ENCODE data around the gene AMH. TPM values are rescaled to one million over a fixed set of nuclear protein-coding genes. Genes with fewer than 3 reads are reported as not detected.
A peak's percentile ranks its signal among the peaks of the same experiment; 100 is the strongest.

Gene AMH
- total and polyA plus RNA-seq, 2 donors (not counting 1 experiment from before 2014, with no cell fraction given) = 0.03 to 0.33 TPM

DNA sequence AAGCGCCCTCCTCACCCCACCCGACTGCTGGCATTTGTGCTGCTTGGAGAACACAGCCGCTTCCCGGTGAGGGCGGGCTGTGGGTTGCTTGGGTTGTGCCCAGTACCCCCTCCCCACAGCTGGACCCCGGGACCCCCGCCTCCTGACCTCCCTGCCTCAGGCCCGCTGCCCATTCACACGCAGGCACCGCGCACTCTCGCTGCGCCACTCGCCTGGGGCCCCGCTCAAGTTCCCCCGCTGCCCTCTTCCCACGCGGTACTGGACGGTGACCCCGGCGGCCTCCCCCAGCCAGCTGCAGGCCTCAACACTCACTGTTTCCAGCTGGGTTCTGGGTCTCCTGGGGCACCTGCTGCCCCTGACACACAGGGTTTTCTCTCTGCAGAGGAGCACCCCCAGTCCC lies 29.4 kb upstream of the AMH start:
- H3K4me2 ChIP-seq (ENCODE audit: extremely low read depth, insufficient read depth, low read length) = no peak overlapping the region
- no peak overlapping the region for H3K27ac ChIP-seq (ENCODE audit: insufficient read depth, low read length)
- peaks cover 4% of the 10 kb centered on the region for H3K79me2 ChIP-seq (ENCODE audit: control insufficient read depth, insufficient read depth, low read length)
- H3K27me3 ChIP-seq (ENCODE audit: control insufficient read depth, insufficient read depth, low read length) = no peaks in the 10 kb centered on the region
- no peaks in the 10 kb centered on the region for H3K4me1 ChIP-seq (ENCODE audit: control insufficient read depth, extremely low read depth, insufficient read depth, low read length)
- H4K20me1 ChIP-seq (ENCODE audit: control insufficient read depth, extremely low read depth, insufficient read depth, low read length) = no peaks in the 10 kb centered on the region
- peaks cover 41% of the 10 kb centered on the region for H3K36me3 ChIP-seq (ENCODE audit: control insufficient read depth, insufficient read depth, low read length)
- no peak for DNase-seq (ENCODE audit: low read depth in 2 of 2)
- H3K9ac ChIP-seq (ENCODE audit: insufficient read depth, low read length) = no peak overlapping the region
- H2AFZ ChIP-seq (ENCODE audit: low read length) = no peak overlapping the region
- H3K4me3 ChIP-seq (replicated peaks in 1 of 4; ENCODE audit: control extremely low read depth in 1 of 4, insufficient read depth in 1 of 4, low read depth in 3 of 4, low read length in 4 of 4) = no peak overlapping the region
- TF ChIP-seq, protein P1, sequence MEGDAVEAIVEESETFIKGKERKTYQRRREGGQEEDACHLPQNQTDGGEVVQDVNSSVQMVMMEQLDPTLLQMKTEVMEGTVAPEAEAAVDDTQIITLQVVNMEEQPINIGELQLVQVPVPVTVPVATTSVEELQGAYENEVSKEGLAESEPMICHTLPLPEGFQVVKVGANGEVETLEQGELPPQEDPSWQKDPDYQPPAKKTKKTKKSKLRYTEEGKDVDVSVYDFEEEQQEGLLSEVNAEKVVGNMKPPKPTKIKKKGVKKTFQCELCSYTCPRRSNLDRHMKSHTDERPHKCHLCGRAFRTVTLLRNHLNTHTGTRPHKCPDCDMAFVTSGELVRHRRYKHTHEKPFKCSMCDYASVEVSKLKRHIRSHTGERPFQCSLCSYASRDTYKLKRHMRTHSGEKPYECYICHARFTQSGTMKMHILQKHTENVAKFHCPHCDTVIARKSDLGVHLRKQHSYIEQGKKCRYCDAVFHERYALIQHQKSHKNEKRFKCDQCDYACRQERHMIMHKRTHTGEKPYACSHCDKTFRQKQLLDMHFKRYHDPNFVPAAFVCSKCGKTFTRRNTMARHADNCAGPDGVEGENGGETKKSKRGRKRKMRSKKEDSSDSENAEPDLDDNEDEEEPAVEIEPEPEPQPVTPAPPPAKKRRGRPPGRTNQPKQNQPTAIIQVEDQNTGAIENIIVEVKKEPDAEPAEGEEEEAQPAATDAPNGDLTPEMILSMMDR (conservative IDR thresholded peaks at IDR 0.05 in 1 of 2, IDR thresholded peaks at IDR 0.05 in 1 of 2; ENCODE audit: low read depth in 1 of 2, low read length in 2 of 2) = no peak
- no peak for TF ChIP-seq EZH2 (IDR thresholded peaks at IDR 0.05; ENCODE audit: low read length, missing control alignments)
- no peaks in the 10 kb centered on the region for H3K9me3 ChIP-seq (ENCODE audit: control insufficient read depth, insufficient read depth, low read depth, low read length)

DNA sequence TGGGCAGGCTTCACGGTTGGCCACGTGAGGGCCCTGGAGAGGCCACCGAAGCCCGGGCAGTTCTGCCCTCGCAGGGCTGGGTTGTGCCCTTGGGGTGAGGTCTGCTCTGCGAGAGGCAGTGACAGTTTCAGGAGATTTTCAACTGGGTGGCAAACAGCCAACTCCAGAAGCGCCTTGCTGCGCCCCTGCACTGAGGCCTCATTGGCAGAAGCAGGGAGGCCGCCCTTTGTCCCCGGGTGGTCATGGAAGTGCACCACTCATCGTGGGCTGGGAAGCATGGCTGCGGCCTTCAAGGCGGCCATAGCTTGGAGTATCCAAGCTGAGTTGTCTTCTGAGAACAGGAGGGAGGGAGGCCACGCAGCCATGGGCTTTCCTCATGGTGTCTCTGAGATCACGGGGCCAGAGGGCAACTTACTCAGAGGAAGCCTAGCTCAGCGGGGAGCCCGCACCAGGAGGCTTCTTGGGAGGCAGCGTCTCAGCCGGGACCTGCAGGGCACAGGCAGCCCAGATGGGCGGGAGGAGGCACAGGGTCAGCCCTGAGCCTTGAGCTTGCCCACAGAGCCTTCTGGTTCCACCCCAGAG lies 27.8 kb upstream of the AMH start:
- DNase-seq (ENCODE audit: low read depth in 2 of 2) = peak in 1 of 2 donors; percentile 84

DNA sequence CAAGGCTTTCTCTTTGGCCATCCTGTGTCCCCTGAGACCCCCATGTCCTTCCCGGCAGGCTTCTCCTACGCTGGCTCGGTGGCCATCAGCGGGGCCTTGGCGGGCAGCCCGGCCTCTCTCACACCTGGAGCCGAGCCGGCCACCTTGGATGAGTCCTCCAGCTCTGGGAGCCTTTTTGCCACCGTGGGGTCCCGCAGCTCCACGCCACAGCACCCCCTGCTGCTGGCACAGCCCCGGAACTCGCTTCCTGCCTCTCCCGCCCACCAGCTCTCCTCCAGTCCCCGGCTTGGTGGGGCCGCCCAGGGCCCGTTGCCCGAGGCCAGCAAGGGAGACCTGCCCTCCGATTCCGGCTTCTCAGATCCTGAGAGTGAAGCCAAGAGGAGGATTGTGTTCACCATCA lies 27.2 kb upstream of the AMH start:
- Histone ChIP-seq H3K9ac (ENCODE audit: insufficient read depth, low read length) (no peak overlapping the region), H3K27ac (ENCODE audit: insufficient read depth, low read length) (no peak overlapping the region), H3K4me1 (ENCODE audit: control insufficient read depth, extremely low read depth, insufficient read depth, low read length) (no peaks in the 10 kb centered on the region), H3K79me2 (ENCODE audit: control insufficient read depth, insufficient read depth, low read length) (peaks cover 4% of the 10 kb centered on the region), H3K4me2 (ENCODE audit: extremely low read depth, insufficient read depth, low read length) (no peak overlapping the region), H4K20me1 (ENCODE audit: control insufficient read depth, extremely low read depth, insufficient read depth, low read length) (no peaks in the 10 kb centered on the region), H3K9me3 (ENCODE audit: control insufficient read depth, insufficient read depth, low read depth, low read length) (no peaks in the 10 kb centered on the region), H3K36me3 (ENCODE audit: control insufficient read depth, insufficient read depth, low read length) (peaks cover 44% of the 10 kb centered on the region), H3K4me3 (replicated peaks in 1 of 4; ENCODE audit: control extremely low read depth in 1 of 4, insufficient read depth in 1 of 4, low read depth in 3 of 4, low read length in 4 of 4) (no peak overlapping the region), H2AFZ (ENCODE audit: low read length) (no peak overlapping the region), H3K27me3 (ENCODE audit: control insufficient read depth, insufficient read depth, low read length) (no peaks in the 10 kb centered on the region)
- DNase-seq (ENCODE audit: low read depth in 2 of 2) = no peak
- TF ChIP-seq, protein P1 (conservative IDR thresholded peaks at IDR 0.05 in 1 of 2, IDR thresholded peaks at IDR 0.05 in 1 of 2; ENCODE audit: low read depth in 1 of 2, low read length in 2 of 2) = peak; percentile 13 to 20
- TF ChIP-seq EZH2 (IDR thresholded peaks at IDR 0.05; ENCODE audit: low read length, missing control alignments) = no peak

More for the DNA sequence above, 27.8 kb upstream of the AMH start:
- H3K27me3 ChIP-seq (ENCODE audit: control insufficient read depth, insufficient read depth, low read length) = no peaks in the 10 kb centered on the region
- no peak overlapping the region for H3K4me2 ChIP-seq (ENCODE audit: extremely low read depth, insufficient read depth, low read length)
- H3K9me3 ChIP-seq (ENCODE audit: control insufficient read depth, insufficient read depth, low read depth, low read length) = no peaks in the 10 kb centered on the region
- TF ChIP-seq EZH2 (IDR thresholded peaks at IDR 0.05; ENCODE audit: low read length, missing control alignments) = no peak
- TF ChIP-seq, protein P1 (conservative IDR thresholded peaks at IDR 0.05 in 1 of 2, IDR thresholded peaks at IDR 0.05 in 1 of 2; ENCODE audit: low read depth in 1 of 2, low read length in 2 of 2) = no peak
- H2AFZ ChIP-seq (ENCODE audit: low read length) = no peak overlapping the region
- H3K27ac ChIP-seq (ENCODE audit: insufficient read depth, low read length) = no peak overlapping the region
- H3K9ac ChIP-seq (ENCODE audit: insufficient read depth, low read length) = no peak overlapping the region
- no peaks in the 10 kb centered on the region for H3K4me1 ChIP-seq (ENCODE audit: control insufficient read depth, extremely low read depth, insufficient read depth, low read length)
- peaks cover 43% of the 10 kb centered on the region for H3K36me3 ChIP-seq (ENCODE audit: control insufficient read depth, insufficient read depth, low read length)
- no peaks in the 10 kb centered on the region for H4K20me1 ChIP-seq (ENCODE audit: control insufficient read depth, extremely low read depth, insufficient read depth, low read length)
- H3K4me3 ChIP-seq (replicated peaks in 1 of 4; ENCODE audit: control extremely low read depth in 1 of 4, insufficient read depth in 1 of 4, low read depth in 3 of 4, low read length in 4 of 4) = no peak overlapping the region
- peaks cover 4% of the 10 kb centered on the region for H3K79me2 ChIP-seq (ENCODE audit: control insufficient read depth, insufficient read depth, low read length)

Measured in fibroblast of lung (primary cell).